NCI-H146 treated with DMSO at 0.1 percent for 48 hours (cell line): ENCODE results near the gene CPE.
A peak's percentile ranks its signal among the peaks of the same experiment; 100 is the strongest.
"Not testable (repeated sequence)": the region's sequence is repeated elsewhere in the genome, so short reads cannot be mapped to it uniquely, and the experiment has no call there.

Experiments
- DNase-seq: peaks from one replicate; lab custom pipeline; 2025; ENCODE audit not compliant: unreplicated experiment; lab: John Stamatoyannopoulos, UW

The CPE gene

GRCh38 chr4:165378745-165379677, at the start of gene CPE:
TSS of gene CPE (plus strand) at chr4:165379008. CDS start at chr4:165379222, 214 bp downstream.
- DNase-seq, result peak; percentile 63

- no peak for DNase-seq
Measured at GRCh38 chr4:165330071-165330470, 48.7 kb upstream of the CPE start.

- no peak for DNase-seq
Measured at GRCh38 chr4:165330666-165331065, 48.1 kb upstream of the CPE start.

GRCh38 chr4:165331359-165331758, 47.4 kb upstream of the CPE start:
- DNase-seq, result no peak

- no peak for DNase-seq
Measured at GRCh38 chr4:165331823-165332222, 47.0 kb upstream of the CPE start.

DNA sequence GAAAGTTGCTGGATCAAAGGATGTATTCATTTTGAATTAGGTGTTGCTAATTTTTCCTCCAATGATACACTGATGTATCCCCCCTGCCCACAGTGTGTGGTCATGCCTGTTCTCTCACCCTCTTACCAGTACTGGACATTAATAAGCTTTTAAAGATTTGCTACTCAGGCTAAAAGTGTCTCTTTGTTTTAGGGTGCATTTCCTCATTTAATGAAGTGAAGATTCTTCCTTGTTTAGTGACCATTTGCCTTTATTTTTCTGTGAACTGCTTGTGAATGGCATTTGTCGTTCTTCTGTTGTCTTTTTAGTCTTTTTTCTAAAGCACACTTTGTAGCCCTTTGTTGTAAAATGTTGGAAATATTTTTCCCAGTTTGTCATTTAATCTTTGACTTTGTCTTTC, 46.3 kb upstream of the CPE start:
- DNase-seq, result no peak

DNA sequence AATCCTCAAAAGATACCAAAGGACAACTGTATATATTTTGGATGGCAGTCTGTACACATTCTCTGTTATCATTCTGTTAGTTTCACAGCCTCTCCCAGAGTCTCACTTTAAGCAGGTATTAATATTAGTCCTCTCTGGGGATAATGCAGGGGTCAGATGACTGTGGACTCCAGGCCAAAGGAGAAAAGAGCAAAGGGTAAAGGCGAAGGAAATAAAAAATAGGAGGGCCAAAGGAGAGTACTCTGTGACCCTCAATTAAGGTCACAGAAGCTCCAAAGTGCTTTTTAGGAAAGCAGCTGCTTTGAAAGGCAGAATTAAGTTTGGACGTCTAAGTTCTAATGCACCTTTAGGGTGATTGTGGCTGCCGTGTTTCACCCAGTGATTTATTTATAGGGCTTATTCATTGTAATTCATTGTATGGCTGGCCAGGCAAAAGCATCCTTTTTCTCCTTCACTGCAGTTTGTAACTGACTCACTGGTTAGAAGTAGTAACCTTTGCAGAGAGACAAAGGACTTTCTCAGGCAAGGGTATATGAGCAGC, 43.6 kb upstream of the CPE start:
- no peak for DNase-seq

DNA sequence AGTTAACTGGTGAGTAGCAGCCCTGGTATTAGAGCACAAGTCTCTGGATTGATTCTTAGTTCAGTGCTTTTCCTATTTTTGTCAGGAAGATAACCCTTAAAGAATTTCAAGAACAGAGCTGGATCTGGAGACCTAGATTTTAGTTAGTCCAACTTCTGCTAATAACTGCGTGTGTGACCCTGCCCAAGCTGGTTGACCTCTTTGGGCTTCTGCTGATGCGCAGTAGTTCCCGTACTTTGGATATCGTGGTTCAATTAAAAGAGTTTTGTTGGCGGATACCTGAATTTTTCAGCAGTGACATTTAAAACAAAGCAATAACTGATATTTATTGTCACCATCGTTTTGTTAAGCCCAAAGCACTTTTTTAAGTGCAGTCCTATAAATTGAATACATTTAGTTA, 42.1 kb upstream of the CPE start:
- no peak for DNase-seq

DNA sequence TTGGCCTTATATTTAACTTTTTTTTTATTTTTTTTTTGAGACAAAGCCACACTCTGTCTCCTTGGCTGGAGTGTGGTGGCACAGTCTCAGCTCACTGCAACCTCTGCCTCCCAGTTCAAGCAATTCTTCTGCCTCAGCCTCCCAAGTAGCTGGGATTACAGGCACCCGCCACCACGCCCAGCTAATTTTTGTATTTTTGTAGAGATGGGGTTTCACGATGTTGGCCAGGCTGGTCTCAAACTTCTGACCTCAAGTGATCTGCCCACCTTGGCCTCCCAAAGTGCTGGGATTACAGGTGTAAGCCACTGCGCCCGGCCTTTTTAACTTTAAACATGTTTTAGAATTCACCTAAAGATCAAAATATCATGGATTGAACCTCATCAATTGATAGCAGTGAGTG, 36.5 kb upstream of the CPE start:
- not testable (repeated sequence) for DNase-seq

- no peak for DNase-seq
Measured at GRCh38 chr4:165343353-165344191, 35.2 kb upstream of the CPE start.

DNA sequence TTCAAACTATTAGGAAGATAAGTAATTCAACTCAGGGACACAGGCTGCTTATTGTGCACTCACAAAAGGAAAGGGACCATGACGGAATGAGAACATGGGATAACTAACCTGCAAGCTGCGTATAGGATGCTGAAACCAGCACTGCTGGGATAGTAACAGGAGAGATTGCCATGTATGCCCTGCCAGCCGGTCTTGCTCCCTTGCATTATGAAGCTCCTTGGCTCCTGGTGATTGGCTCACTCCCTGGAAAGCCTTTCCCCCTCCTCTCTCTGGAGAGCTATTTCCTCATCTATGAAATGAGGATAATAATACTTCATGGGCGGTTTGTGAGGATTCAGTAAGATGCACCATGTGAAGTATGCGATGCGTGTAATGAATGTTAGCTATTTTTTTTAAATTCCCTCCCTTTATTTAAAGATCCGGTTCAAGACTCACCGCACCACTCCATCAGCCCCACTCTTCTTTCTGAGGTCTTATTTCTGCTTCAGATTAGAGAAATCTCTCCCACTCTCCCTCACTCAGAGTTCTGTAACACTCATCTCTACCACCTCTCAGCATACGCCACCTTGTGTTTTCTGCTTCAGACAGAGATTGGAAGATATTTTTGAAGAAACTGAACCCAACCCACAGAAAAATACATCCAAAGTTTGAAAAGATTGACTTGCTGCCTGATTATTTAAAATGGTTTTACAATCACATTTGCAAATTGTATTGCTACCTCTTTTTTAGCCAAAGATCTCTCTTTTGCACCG, 33.0 kb upstream of the CPE start:
- no peak for DNase-seq

DNA sequence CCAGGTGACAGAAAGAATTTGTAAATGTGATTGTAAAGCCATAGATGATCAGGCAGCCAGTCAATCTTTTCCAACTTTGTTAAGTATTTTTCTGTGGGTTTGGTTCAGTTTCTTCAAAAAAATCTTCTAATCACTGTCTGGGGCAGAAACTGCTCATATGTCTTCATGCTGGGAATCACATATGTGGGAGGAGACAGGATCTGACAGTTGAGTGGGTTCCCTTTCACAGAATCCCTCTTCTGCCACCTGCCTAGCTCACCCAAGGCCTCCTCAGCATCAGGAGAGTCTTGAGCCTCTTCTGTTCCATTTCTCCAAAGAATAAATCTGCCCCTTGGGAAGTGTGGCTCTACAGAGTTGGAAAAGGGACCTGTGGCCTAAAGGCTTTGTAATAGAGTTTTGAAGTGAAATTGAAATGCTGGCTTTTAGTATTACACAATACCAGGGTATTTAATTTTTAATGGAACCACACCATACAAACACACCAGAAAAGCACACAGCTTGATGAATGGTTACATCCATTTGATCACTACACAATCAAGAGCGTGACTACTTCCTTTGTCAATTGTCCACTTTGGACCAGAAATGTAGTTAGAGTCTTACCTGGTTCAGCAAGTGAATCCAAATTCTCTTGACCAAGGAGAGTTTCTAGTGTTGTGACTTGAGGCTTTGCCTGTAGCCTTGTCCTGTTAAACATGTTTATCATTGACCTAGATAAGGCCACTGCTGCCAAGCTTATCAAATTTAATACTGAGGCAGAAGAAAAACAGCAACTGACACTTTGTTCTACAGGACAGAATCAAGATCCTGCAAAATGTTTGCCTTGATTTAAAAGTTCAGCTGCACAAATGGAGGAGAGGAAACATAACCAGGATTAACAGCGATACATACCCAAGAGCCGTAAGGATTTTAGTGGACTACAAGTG, 30.9 kb upstream of the CPE start:
- DNase-seq, result no peak

- no peak for DNase-seq
Measured at GRCh38 chr4:165351359-165352130, 27.3 kb upstream of the CPE start.

GRCh38 chr4:165355900-165356300, 22.9 kb upstream of the CPE start:
- DNase-seq, result peak; percentile 30

- DNase-seq, result no peak
Measured at GRCh38 chr4:165359506-165359905, 19.3 kb upstream of the CPE start.

GRCh38 chr4:165360041-165360695, 18.6 kb upstream of the CPE start:
- no peak for DNase-seq

DNA sequence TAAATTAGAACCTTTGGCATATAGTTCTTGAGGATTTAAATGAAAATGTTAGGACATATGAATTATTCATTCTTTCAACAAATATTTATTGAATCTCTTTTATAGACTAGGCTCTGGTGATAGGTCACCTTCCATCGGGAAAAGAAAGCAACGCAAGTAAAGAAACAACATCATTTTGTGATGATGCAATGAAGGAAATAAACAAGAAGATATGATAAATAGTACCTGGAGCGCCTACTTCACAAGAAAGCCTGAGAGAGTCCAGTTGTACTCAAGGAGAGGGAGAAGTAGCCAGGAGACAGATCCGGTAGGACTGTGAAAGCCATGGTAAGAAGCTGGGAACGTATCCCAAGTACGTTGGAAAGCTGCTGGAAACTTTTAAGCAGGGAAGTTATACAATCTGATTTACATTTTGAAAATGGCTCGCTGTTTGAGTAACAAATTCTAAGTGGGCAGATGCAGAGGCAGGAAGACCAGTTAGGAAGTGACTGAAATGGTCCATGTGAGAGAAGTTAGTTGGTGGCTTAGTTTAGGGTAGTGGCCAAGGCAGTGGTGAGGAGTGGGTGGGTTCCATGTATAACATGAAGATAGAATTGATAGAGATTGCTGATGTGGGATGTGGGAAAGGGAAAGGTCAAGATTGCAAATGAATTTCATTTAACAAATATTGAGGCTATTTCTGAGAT, 17.7 kb upstream of the CPE start:
- no peak for DNase-seq

GRCh38 chr4:165361810-165362209, 17.0 kb upstream of the CPE start:
- no peak for DNase-seq
